ENCODE results near the gene LSM2.

LSM2 gene

DNA sequence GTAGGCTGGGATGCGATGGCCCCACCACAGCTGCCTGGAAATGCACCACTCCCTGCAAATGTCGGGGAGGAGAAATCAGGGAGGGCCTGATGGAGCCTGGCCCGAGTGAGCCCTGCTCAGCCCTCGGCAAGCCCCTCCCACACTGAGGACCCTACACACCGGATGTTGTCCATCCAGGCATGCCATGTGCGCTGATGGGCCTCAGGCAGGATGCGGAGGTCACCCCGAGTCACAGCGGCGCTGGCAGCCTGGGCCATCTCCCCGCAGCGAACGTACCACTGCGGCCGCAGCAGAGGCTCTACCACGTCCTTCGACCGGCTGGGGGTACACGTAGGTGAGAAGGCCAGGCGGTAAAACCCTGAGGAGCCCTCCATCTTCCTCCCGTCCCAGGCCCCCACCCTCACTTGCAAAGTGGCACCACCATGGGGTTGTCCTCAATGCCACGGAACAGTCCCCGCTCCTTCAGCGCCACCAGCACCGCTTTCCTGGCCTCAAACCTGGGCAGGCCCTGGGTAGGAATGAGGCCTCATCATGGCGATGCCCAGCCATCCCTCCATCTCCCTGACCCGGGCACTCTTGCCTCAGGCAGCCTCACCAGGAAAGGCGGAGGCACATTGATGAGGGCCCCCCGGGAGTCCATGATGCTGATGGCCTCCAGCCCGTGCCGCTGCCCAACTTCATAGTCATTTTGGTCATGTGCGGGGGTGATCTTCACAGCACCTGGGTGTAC is 24.5 kb downstream of the LSM2 start:
- CTCF ChIA-PET: interaction anchor here (2.0 to 4.7 kb wide), 3 partner anchors 9 to 13 kb away, joined by 6 to 23 read pairs (median 14); partner anchors contain the start of gene VARS1
- POLR2A ChIA-PET: no interaction called here
- no peak for DNase-seq (ENCODE audit: low read depth, low spot score)
- H3K4me3 ChIP-seq (ENCODE audit: low read depth, low read length): no peak overlapping the region
- TF ChIP-seq, protein P1, sequence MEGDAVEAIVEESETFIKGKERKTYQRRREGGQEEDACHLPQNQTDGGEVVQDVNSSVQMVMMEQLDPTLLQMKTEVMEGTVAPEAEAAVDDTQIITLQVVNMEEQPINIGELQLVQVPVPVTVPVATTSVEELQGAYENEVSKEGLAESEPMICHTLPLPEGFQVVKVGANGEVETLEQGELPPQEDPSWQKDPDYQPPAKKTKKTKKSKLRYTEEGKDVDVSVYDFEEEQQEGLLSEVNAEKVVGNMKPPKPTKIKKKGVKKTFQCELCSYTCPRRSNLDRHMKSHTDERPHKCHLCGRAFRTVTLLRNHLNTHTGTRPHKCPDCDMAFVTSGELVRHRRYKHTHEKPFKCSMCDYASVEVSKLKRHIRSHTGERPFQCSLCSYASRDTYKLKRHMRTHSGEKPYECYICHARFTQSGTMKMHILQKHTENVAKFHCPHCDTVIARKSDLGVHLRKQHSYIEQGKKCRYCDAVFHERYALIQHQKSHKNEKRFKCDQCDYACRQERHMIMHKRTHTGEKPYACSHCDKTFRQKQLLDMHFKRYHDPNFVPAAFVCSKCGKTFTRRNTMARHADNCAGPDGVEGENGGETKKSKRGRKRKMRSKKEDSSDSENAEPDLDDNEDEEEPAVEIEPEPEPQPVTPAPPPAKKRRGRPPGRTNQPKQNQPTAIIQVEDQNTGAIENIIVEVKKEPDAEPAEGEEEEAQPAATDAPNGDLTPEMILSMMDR (IDR thresholded peaks at IDR 0.05; ENCODE audit: insufficient read depth, low read length, missing control alignments): no peak

DNA sequence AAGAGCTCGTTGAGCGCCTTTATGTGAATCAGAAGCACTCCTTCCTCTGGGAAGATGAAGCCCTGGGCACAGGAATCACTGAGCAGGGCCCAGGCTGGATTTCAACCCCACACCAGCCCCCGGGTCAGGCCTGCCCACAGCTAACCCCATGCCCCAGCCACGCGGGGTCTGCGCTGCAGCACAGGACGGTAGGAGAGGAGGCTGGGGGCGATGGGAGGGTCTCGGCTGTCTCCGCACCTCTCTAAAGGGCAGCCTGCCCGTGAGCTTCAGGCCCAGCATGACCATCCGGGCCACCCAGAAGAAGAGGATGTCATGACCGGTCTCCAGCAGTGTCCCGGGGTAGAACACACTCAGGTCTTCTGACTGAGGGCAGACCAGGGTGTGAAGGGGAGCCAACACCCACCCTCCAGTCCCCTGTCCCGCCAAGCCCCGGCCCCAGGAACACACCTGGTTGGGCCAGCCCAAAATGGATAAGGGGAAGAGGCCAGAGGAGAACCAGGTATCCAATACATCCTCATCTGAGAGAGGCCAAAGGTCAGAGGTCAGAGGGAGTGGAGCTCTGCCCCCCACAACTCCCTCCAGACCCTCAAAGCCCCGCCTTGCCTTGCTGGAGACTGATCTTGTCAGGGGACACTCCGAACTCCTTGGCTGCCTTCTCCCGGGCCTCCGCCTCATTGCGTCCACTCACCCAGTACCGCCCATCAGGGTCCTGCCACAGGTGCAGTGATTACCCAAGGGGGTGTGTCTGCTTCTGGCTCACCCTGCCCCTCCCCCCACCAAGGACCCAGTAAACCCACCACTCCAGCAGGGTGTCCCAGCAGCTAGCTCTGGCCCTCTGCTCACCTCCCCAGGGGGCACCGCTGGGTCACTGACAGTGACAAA is 25.3 kb downstream of the LSM2 start:
- TF ChIP-seq, protein P1 (IDR thresholded peaks at IDR 0.05; ENCODE audit: insufficient read depth, low read length, missing control alignments): no peak
- ChIA-PET CTCF (interaction anchor here (3.8 to 4.7 kb wide), 3 partner anchors 10 to 14 kb away, joined by 14 to 23 read pairs (median 18); partner anchors contain the start of gene VARS1), POLR2A (no interaction called here)
- no peak overlapping the region for H3K4me3 ChIP-seq (ENCODE audit: low read depth, low read length)
- no peak for DNase-seq (ENCODE audit: low read depth, low spot score)

DNA sequence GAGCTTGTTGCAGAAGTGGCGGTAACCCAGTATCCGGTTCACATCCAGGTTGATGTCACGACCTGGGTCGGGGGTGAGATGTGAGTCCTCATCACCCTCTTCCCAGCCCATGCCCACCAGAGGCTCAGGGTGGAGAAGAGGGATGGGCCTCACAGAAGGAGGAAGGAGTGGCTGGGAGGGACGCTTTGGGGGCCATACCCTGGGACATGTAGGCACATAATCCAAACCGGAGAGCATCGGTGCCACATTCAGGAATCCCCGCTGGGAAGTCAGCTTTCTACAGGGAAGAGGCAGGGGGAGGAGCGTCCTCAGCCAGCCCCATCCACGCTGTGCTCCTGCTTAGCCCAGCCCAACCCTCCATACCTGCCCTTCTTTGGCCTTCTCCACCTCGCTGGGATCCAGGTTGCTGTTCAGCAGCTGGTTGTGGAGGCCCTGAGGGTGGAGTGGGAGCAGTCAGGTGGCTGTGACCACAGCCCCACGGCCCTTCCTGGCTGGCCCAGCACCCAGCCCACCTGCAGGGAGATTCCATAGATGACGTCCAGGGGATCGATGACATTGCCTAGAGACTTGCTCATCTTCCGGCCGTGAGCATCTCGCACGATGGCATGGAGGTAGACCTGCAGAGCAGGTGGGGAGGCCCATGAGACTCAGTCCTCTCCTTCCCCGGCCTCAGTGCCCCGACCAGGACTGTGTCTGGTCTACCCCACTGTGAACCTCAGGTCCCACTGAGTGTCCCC is 26.1 kb downstream of the LSM2 start:
- no peak for DNase-seq (ENCODE audit: low read depth, low spot score)
- TF ChIP-seq, protein P1 (IDR thresholded peaks at IDR 0.05; ENCODE audit: insufficient read depth, low read length, missing control alignments): no peak
- CTCF ChIA-PET: interaction anchor here (3.8 to 4.7 kb wide), 2 partner anchors 10 to 11 kb away, joined by 18 to 23 read pairs; no protein-coding TSS in a partner anchor
- H3K4me3 ChIP-seq (ENCODE audit: low read depth, low read length): no peak overlapping the region
- POLR2A ChIA-PET: no interaction called here

DNA sequence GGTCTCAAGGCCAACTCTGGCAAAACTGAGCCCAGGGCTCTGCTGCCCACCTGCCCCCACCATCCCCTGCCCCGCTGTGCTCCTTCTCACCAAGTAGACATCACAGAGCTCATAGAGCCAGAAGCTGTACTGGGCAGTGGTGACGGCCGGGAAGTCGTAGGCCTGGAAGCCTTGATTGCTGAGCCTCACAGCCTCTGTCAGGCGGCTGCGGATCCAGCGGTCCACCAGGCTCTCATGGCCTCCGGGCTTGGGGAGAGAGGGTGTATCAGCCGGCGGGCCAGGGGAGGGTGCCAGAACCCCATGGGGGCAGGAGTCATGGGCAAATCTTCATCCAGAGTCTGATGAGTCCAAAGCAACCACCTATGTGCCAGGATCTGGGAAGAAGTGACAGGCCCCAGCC is 26.9 kb downstream of the LSM2 start:
- TF ChIP-seq, protein P1 (IDR thresholded peaks at IDR 0.05; ENCODE audit: insufficient read depth, low read length, missing control alignments): no peak
- POLR2A ChIA-PET: no interaction called here
- no peak for DNase-seq (ENCODE audit: low read depth, low spot score)
- CTCF ChIA-PET: interaction anchor here (3.8 to 4.7 kb wide), 2 partner anchors 10 to 11 kb away, joined by 18 to 23 read pairs; no protein-coding TSS in a partner anchor
- H3K4me3 ChIP-seq (ENCODE audit: low read depth, low read length): no peak overlapping the region

DNA sequence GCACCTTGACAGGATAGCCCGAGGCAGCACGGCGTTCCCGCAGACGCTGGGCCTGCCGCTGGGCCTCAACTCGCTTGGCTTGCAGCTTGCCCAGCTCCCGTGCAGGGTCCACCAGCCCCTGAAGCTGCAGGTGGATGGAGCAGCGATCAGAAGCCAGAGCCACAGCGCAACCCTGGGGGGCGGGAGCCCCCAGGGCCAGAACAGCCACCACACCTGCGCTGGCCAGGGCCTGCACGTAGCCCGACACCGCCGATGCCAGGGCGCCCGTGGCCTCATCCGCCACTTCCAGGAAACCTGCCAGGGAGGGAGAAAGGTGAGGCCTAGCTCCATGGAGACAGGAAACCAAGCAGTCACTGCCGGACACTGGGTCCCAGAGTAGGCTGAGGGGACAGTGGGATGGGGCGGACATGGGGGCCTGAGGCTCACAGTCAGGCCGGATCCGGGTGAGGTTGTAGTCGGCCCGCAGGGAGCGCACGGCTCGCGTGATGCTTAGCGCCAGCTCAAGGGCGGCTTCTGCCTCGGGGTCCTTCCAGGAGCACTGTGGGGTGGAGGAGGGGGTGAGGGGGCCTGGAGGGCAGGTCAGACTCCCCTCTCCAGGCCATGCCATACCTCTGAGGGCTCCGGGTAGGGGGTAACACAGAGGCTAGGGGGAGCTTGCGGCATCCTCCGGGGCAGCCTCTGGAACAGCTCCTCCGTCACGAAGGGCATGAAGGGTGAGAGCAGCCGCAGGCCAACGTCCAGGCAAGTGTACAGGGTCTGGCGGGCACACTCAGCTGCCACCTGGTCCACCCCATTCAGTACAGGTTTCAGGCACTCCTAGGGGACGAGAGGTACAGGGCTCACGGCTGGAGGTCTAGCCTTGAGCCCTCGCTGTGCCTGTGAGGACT is 27.5 kb downstream of the LSM2 start:
- H3K4me3 ChIP-seq (ENCODE audit: low read depth, low read length): no peak overlapping the region
- TF ChIP-seq, protein P1 (IDR thresholded peaks at IDR 0.05; ENCODE audit: insufficient read depth, low read length, missing control alignments): no peak
- ChIA-PET CTCF (interaction anchor here (3.8 to 4.7 kb wide), 2 partner anchors 10 to 12 kb away, joined by 18 to 23 read pairs; no protein-coding TSS in a partner anchor), POLR2A (no interaction called here)
- DNase-seq (ENCODE audit: low read depth, low spot score): no peak

All from AG04449 (cell line).